ENCODE data around the gene RAB40B. TPM values are rescaled to one million over a fixed set of nuclear protein-coding genes. Genes with fewer than 3 reads are reported as not detected.

Gene RAB40B
- polyA plus RNA-seq, 2 of the 4 experiments (the other 2 are of a cell fraction), result 5.6 to 9.4 TPM

- 90% methylated on average over 15 of the region's 15 CpGs for WGBS (ENCODE audit: missing lambda C conversion rate)
- DNase-seq (ENCODE audit: low read depth in 1 of 2, low spot score in 1 of 2), result no peak
- POLR2A ChIA-PET, result no interaction called here
- ATAC-seq, result no peak
- Histone ChIP-seq H3K4me2 (no peak overlapping the region), H3K4me3 (no peak overlapping the region), H3K9me3 (no peaks in the 10 kb centered on the region), H3K4me1 (peaks cover 7% of the 10 kb centered on the region; the same call in 2 of the 3 replicates), H3K27ac (no peak overlapping the region)
- FAIRE-seq, result no peak
- CTCF ChIA-PET, result interaction anchor here (7.2 to 19.3 kb wide), 2 partner anchors 8 to 112 kb away, joined by 72 to 450 read pairs; no protein-coding TSS in a partner anchor
- TF ChIP-seq POLR2A (IDR thresholded peaks at IDR 0.05; ENCODE audit: low read length) (peak; percentile 23; the same call in 1 of the 2 replicates), RCOR1 (IDR thresholded peaks at IDR 0.05; ENCODE audit: low read depth, low read length) (no peak), PBX3 (IDR thresholded peaks at IDR 0.05) (no peak), HOXB13 (CRISPR knock-in tag; IDR thresholded peaks at IDR 0.05; ENCODE audit: low read depth) (no peak), HOXA7 (CRISPR knock-in tag; IDR thresholded peaks at IDR 0.05) (no peak), CBX2 (IDR thresholded peaks at IDR 0.05; ENCODE audit: borderline replicate concordance, low read depth) (no peak), ZC3H11A (IDR thresholded peaks at IDR 0.05) (no peak)
These were observed 38.6 kb downstream of the RAB40B start for GRCh38 chr17:82659886-82660285.

GRCh38 chr17:82658796-82659452, 39.6 kb downstream of the RAB40B start:
- ATAC-seq, result no peak
- H3K4me2 ChIP-seq, result no peak overlapping the region
- POLR2A ChIA-PET, result no interaction called here
- H3K4me3 ChIP-seq, result no peak overlapping the region
- no peak for DNase-seq (ENCODE audit: low read depth in 1 of 2, low spot score in 1 of 2)
- peaks cover 12% of the 10 kb centered on the region; the same call in 2 of the 3 replicates for H3K4me1 ChIP-seq
- no peak for FAIRE-seq
- no peaks in the 10 kb centered on the region for H3K9me3 ChIP-seq
- H3K27ac ChIP-seq, result no peak overlapping the region
- 89% methylated on average over 36 of the region's 36 CpGs for WGBS (ENCODE audit: missing lambda C conversion rate)
- TF ChIP-seq ZC3H11A (IDR thresholded peaks at IDR 0.05), result no peak
- TF ChIP-seq KDM1A (IDR thresholded peaks at IDR 0.05; ENCODE audit: low read depth), result no peak
- no peak for TF ChIP-seq POLR2A (IDR thresholded peaks at IDR 0.05; ENCODE audit: low read length)
- CTCF ChIA-PET, result interaction anchor here (1.7 to 19.3 kb wide), 3 partner anchors 9 to 113 kb away, joined by 3 to 450 read pairs (median 72); no protein-coding TSS in a partner anchor

GRCh38 chr17:82658331-82658730, 40.2 kb downstream of the RAB40B start:
- ChIA-PET CTCF (interaction anchor here (1.7 to 19.3 kb wide), 3 partner anchors 9 to 114 kb away, joined by 3 to 450 read pairs (median 72); no protein-coding TSS in a partner anchor), POLR2A (no interaction called here)
- no peak overlapping the region for H3K4me3 ChIP-seq
- H3K9me3 ChIP-seq, result no peaks in the 10 kb centered on the region
- DNase-seq (ENCODE audit: low read depth in 1 of 2, low spot score in 1 of 2), result no peak
- no peak overlapping the region for H3K4me2 ChIP-seq
- FAIRE-seq, result no peak
- ATAC-seq, result no peak
- 90% methylated on average over 22 of the region's 23 CpGs for WGBS (ENCODE audit: missing lambda C conversion rate)
- TF ChIP-seq JUNB (IDR thresholded peaks at IDR 0.05) (no peak), RNF2 (IDR thresholded peaks at IDR 0.05; ENCODE audit: borderline replicate concordance, low read depth) (no peak), NFE2L2 (conservative IDR thresholded peaks at IDR 0.05; ENCODE audit: low read length) (no peak), EP300 (IDR thresholded peaks at IDR 0.05) (no peak), NR3C1 (IDR thresholded peaks at IDR 0.05) (no peak), MAZ (IDR thresholded peaks at IDR 0.05; ENCODE audit: borderline replicate concordance, low read depth, low read length) (no peak), TFCP2L1 (CRISPR knock-in tag; IDR thresholded peaks at IDR 0.05) (no peak), FOSB (CRISPR knock-in tag; IDR thresholded peaks at IDR 0.05) (no peak), HMGXB4 (CRISPR knock-in tag; IDR thresholded peaks at IDR 0.05; ENCODE audit: borderline replicate concordance) (no peak), ZFP36 (IDR thresholded peaks at IDR 0.05; ENCODE audit: borderline replicate concordance, partially characterized antibody) (no peak), KDM5A (IDR thresholded peaks at IDR 0.05) (no peak), FOSL2 (IDR thresholded peaks at IDR 0.05) (no peak), FOSL2 (CRISPR knock-in tag; IDR thresholded peaks at IDR 0.05) (no peak), RAD21 (conservative IDR thresholded peaks at IDR 0.05 in 1 of 2, IDR thresholded peaks at IDR 0.05 in 1 of 2) (no peak), GATA3 (IDR thresholded peaks at IDR 0.05; ENCODE audit: borderline replicate concordance) (no peak), POLR2A (IDR thresholded peaks at IDR 0.05; ENCODE audit: low read length) (no peak), SMC3 (IDR thresholded peaks at IDR 0.05) (no peak), E2F6 (IDR thresholded peaks at IDR 0.05; ENCODE audit: borderline replicate concordance, low read depth) (no peak), MAFK (IDR thresholded peaks at IDR 0.05; ENCODE audit: partially characterized antibody) (no peak), MYC (IDR thresholded peaks at IDR 0.05; ENCODE audit: borderline replicate concordance, low read length) (no peak)
- no peak overlapping the region for H3K27ac ChIP-seq
- H3K4me1 ChIP-seq, result peaks cover 12% of the 10 kb centered on the region; the same call in 2 of the 3 replicates
